Body of pancreas (tissue), 4 donors: ENCODE measurements around the gene CEACAM8.

Experiments used
- CTCF ChIP-seq, 7 experiments: fragments of 450-650 bp in 4 of 7; fragments of 200-600 bp in 3 of 7; sonication (generic) in 3 of 7; IDR thresholded peaks; one replicate each; pipeline ENCODE4 v1.5.1; 2016 to 2019; ENCODE audit warnings: antibody characterized with exemption in 7 of 7
- POLR2A ChIP-seq, 3 donors: fragments of 450-650 bp; IDR thresholded peaks; one replicate each; pipeline ENCODE4 v1.6.1; 2016; ENCODE audit warnings: antibody characterized with exemption in 3 of 3, mild to moderate bottlenecking in 2 of 3

GRCh38 chr19:42547929-42548328 is 46.8 kb downstream of the CEACAM8 start:
- TF ChIP-seq CTCF (IDR thresholded peaks at IDR 0.05) = no peak
- TF ChIP-seq POLR2A (IDR thresholded peaks at IDR 0.05) = no peak
